IMR-90 (cell line): ENCODE results near the gene RTF1. TPM values are rescaled to one million over a fixed set of nuclear protein-coding genes. Genes with fewer than 3 reads are reported as not detected.
A peak's percentile ranks its signal among the peaks of the same experiment; 100 is the strongest.

Experiments used
- ATAC-seq: fragments of 200-7000 bp; cut with Tn5 transposase; 2 replicates; pipeline ENCODE4 v1.9.1; 2020; ENCODE audit warnings: low read depth, mild to moderate bottlenecking, moderate library complexity
- BruUV-seq: library from RNA; stranded (reverse); fragments of 400-500 nt; replicated peaks from 2 replicates; lab custom pipeline; 2021; lab: Mats Ljungman, UMichigan
- CTCF ChIA-PET: fragments of 300-600 bp; formaldehyde crosslinking; extraction: SDS; loops from one replicate; lab custom pipeline; 2021; ENCODE audit warnings: antibody characterized with exemption; lab: Yijun Ruan, JAX
- POLR2A ChIA-PET: fragments of 300-600 bp; sonication (Branson Sonifier 250); formaldehyde crosslinking; loops from one replicate; lab custom pipeline; 2022; ENCODE audit warnings: antibody characterized with exemption; ENCODE audit not compliant: unreplicated experiment; lab: Charles Lee
- DNase-seq: peaks from one replicate; pipeline ENCODE4 v3.0.0; 2013
- H2AFZ ChIP-seq: replicated peaks from 2 replicates; pipeline ENCODE3; 2013; ENCODE audit warnings: low read length, mild to moderate bottlenecking; ENCODE audit not compliant: poor library complexity
- H2AK5ac ChIP-seq: 2 replicates; pipeline ENCODE4 v1.6.1; 2013; ENCODE audit warnings: low read depth, low read length, inconsistent platforms
- H2AK9ac ChIP-seq: replicated peaks from 2 replicates; pipeline ENCODE3; 2013; ENCODE audit warnings: mild to moderate bottlenecking, low read depth, low read length, moderate library complexity; ENCODE audit not compliant: poor library complexity
- H2BK120ac ChIP-seq: 2 replicates; pipeline ENCODE4 v1.6.1; 2013; ENCODE audit warnings: low read depth, low read length, inconsistent platforms
- H2BK15ac ChIP-seq: 3 replicates; pipeline ENCODE4 v1.6.1; 2013; ENCODE audit warnings: low read depth, low read length, inconsistent platforms
- H2BK20ac ChIP-seq: 2 replicates; pipeline ENCODE4 v1.6.1; 2013; ENCODE audit warnings: low read depth, mild to moderate bottlenecking, inconsistent platforms, low read length, moderate library complexity
- H2BK5ac ChIP-seq: 2 replicates; pipeline ENCODE4 v1.6.1; 2013; ENCODE audit warnings: mild to moderate bottlenecking, low read depth, low read length, inconsistent platforms; ENCODE audit not compliant: poor library complexity, severe bottlenecking
- H3K14ac ChIP-seq: replicated peaks from 2 replicates; pipeline ENCODE4 v1.6.1; 2013; ENCODE audit warnings: low read depth, low read length, inconsistent platforms
- H3K18ac ChIP-seq: 2 replicates; pipeline ENCODE4 v1.6.1; 2013; ENCODE audit warnings: low read depth, low read length, control low read depth
- H3K23ac ChIP-seq: 2 replicates; pipeline ENCODE4 v1.6.1; 2013; ENCODE audit warnings: low read depth, low read length, inconsistent platforms
- H3K27ac ChIP-seq: 2 replicates; pipeline ENCODE4 v1.5.1; 2013; ENCODE audit warnings: mild to moderate bottlenecking, control low read depth, low read length; ENCODE audit not compliant: insufficient read depth
- H3K27me3 ChIP-seq: 2 replicates; pipeline ENCODE4 v1.6.1; 2013; ENCODE audit warnings: low read length; ENCODE audit not compliant: control insufficient read depth, insufficient read depth
- H3K36me3 ChIP-seq: 2 replicates; pipeline ENCODE4 v1.6.1; 2013; ENCODE audit warnings: low read length, mixed read lengths; ENCODE audit not compliant: control insufficient read depth, insufficient read depth
- H3K4ac ChIP-seq: 2 replicates; pipeline ENCODE4 v1.6.1; 2013; ENCODE audit warnings: low read depth, low read length, inconsistent platforms
- H3K4me1 ChIP-seq: 2 replicates; pipeline ENCODE4 v1.6.1; 2013; ENCODE audit warnings: low read length, mixed read lengths; ENCODE audit not compliant: control insufficient read depth, insufficient read depth
- H3K4me2 ChIP-seq: 2 replicates; pipeline ENCODE4 v1.6.1; 2013; ENCODE audit warnings: low read depth, mild to moderate bottlenecking, control low read depth, low read length, moderate library complexity
- H3K4me3 ChIP-seq: 2 replicates; pipeline ENCODE4 v1.5.1; 2013; ENCODE audit warnings: low read depth, mild to moderate bottlenecking, control low read depth, low read length, moderate library complexity; ENCODE audit not compliant: insufficient read depth
- H3K56ac ChIP-seq: 2 replicates; pipeline ENCODE4 v1.6.1; 2013; ENCODE audit warnings: low read length, inconsistent platforms; ENCODE audit not compliant: insufficient read depth; ENCODE audit errors: extremely low read depth
- H3K79me1 ChIP-seq, 2 experiments: 2 replicates each; pipeline ENCODE4 v1.6.1; 2013; ENCODE audit warnings: low read length in 2 of 2, inconsistent platforms in 1 of 2, low read depth in 1 of 2
- H3K9ac ChIP-seq: 2 replicates; pipeline ENCODE4 v1.6.1; 2013; ENCODE audit warnings: low read depth, low read length, control low read depth
- H3K9me1 ChIP-seq: 2 replicates; pipeline ENCODE4 v1.6.1; 2013; ENCODE audit warnings: low read length, inconsistent platforms; ENCODE audit not compliant: insufficient read depth
- H3K9me3 ChIP-seq: 2 replicates; pipeline ENCODE4 v1.6.1; 2013; ENCODE audit warnings: low read length; ENCODE audit not compliant: control insufficient read depth, insufficient read depth
- H4K20me1 ChIP-seq: 2 replicates; pipeline ENCODE4 v1.6.1; 2013; ENCODE audit warnings: low read length, inconsistent platforms; ENCODE audit not compliant: insufficient read depth
- H4K5ac ChIP-seq: 2 replicates; pipeline ENCODE4 v1.6.1; 2013; ENCODE audit warnings: mild to moderate bottlenecking, low read depth, low read length, control low read depth
- H4K8ac ChIP-seq, 2 experiments: 2 replicates each; pipeline ENCODE4 v1.6.1; 2013; ENCODE audit warnings: low read depth in 2 of 2, low read length in 2 of 2, control low read depth in 1 of 2, inconsistent platforms in 1 of 2
- H4K91ac ChIP-seq: 2 replicates; pipeline ENCODE4 v1.6.1; 2013; ENCODE audit warnings: low read depth, low read length, inconsistent platforms; ENCODE audit not compliant: insufficient read depth
- BHLHE40 ChIP-seq: fragments of 150-350 bp; IDR thresholded peaks from 2 replicates; pipeline ENCODE4 v1.6.1; 2016; ENCODE audit warnings: mild to moderate bottlenecking, low read depth, low read length
- CHD1 ChIP-seq: IDR thresholded peaks from 2 replicates; pipeline ENCODE4 v1.6.1; 2012; ENCODE audit warnings: low read depth, low read length, improper control_type of control experiment
- NFE2L2 ChIP-seq: fragments of 150-350 bp; IDR thresholded peaks from 2 replicates; pipeline ENCODE4 v1.6.1; 2016; ENCODE audit warnings: low read depth, mild to moderate bottlenecking, low read length
- RAD21 ChIP-seq: IDR thresholded peaks from 2 replicates; pipeline ENCODE4 v1.6.1; 2012; ENCODE audit warnings: low read length, improper control_type of control experiment
- WGBS, 2 experiments: methylation state at CpG; one replicate each; pipeline versions ENCODE4 v1.1.5 to v1.1.7; 2013; ENCODE audit warnings: missing lambda C conversion rate in 2 of 2; ENCODE audit not compliant: insufficient read length in 1 of 2; ENCODE audit errors: extremely low coverage in 2 of 2; 5-methylcytosine and 5-hydroxymethylcytosine counted together
- dilution Hi-C: fragments of 300-500 bp; cut with HindIII; formaldehyde crosslinking; loops from one replicate; pipeline ENCODE4 v1.14.3; 2018; ENCODE audit warnings: low sequenced_read_pairs; ENCODE audit not compliant: unreplicated experiment
- in situ Hi-C: fragments of 300-500 bp; cut with MboI; formaldehyde crosslinking; loops from 3 replicates; pipeline ENCODE4 v1.14.3; 2019; ENCODE audit warnings: low sequenced_read_pairs, inconsistent platforms, mixed read lengths
- intact Hi-C: fragments of 100-400 bp; cut with micrococcal nuclease; formaldehyde crosslinking; loops from 2 replicates; pipeline ENCODE4 v1.10.0; 2022
- polyA plus RNA-seq, 3 experiments: library from polyadenylated mRNA; depleted of rRNA; stranded (reverse); fragments of >200 nt; gene quantifications; 2 replicates each; pipeline ENCODE4 v1.2.3, GENCODE V29; 2012; ENCODE audit warnings: low replicate concordance in 1 of 3
- total RNA-seq: library from RNA; depleted of rRNA; stranded (reverse); fragments of >200 nt; gene quantifications from 2 replicates; pipeline ENCODE4 v1.2.3, GENCODE V29; 2012
- TF ChIP-seq, protein P1 (sequence below): conservative IDR thresholded peaks from 2 replicates; pipeline ENCODE4 v1.5.1; 2012; ENCODE audit warnings: mild to moderate bottlenecking, low read depth, low read length, improper control_type of control experiment

The RTF1 gene
- total and polyA plus RNA-seq, 2 of the 4 experiments (the other 2 are of a cell fraction), result 15.1 to 24.3 TPM

DNA sequence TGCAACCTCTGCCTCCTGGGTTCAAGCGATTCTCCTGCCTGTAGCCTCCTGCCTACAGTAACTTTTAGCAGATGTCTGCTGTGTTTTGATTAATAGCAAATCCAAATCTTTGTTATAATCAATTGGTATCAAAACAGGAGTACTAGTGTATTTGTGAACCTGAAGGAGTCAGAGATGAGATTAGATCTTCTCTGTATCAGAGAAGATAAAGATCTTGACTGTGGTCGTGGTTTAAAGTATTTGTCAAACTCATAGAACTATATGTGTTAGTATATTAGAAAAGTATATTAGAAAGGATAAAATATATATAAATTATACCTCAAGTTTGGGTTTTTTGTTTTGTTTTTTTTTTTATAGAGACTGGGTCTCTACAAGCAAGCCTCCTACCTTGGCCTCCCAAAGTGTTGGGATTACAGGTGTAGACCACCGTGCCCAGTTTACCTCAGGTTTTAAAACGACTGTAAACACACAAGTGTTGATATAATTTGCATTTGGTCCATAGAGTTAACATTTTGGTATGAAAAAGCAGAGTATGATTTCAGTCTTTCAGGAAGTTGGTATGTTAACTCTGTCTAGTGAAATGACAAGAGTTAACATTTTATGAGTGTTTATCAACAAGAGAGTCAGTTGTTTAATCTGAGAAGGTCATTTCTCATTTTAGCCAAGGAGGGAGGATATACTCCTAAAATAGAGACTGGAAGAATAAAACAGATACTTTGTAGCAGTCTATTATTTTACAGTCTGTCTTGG lies 18.3 kb downstream of the RTF1 start:
- H2AK5ac ChIP-seq, result no peak overlapping the region
- H3K27me3 ChIP-seq, result no peaks in the 10 kb centered on the region
- no peak overlapping the region for H2BK120ac ChIP-seq
- intact Hi-C loops (no loop called here), in situ Hi-C loops (no loop called here), dilution Hi-C loops (no loop called here)
- DNase-seq (no peak), ATAC-seq (peak; percentile 76)
- H3K9me1 ChIP-seq, result peaks cover 5% of the 10 kb centered on the region; the same call in 1 of the 2 replicates
- H3K4me1 ChIP-seq, result peaks cover 3% of the 10 kb centered on the region
- peaks cover 7% of the 10 kb centered on the region for H3K36me3 ChIP-seq
- 0 out of 2 replicates have a peak overlapping the region, but pooled peaks have one; percentile 12 for H3K4me2 ChIP-seq
- H3K23ac ChIP-seq, result no peak overlapping the region
- H4K20me1 ChIP-seq, result peaks cover 31% of the 10 kb centered on the region
- H2AK9ac ChIP-seq, result no peak overlapping the region
- no peak overlapping the region for H3K4me3 ChIP-seq
- H2BK5ac ChIP-seq, result no peak overlapping the region
- BruUV-seq, result no TSS peak
- no peak overlapping the region for H4K91ac ChIP-seq
- no peak overlapping the region for H2BK20ac ChIP-seq
- H4K5ac ChIP-seq, result no peak overlapping the region
- H3K18ac ChIP-seq, result no peak overlapping the region
- H3K4ac ChIP-seq, result no peak overlapping the region
- ChIA-PET CTCF (no interaction called here), POLR2A (no interaction called here)
- no peak overlapping the region for H2BK15ac ChIP-seq
- no peaks in the 10 kb centered on the region for H3K9me3 ChIP-seq
- no peak overlapping the region for H4K8ac ChIP-seq
- no peak overlapping the region for H3K56ac ChIP-seq
- no peak overlapping the region for H3K9ac ChIP-seq
- no peak overlapping the region for H3K27ac ChIP-seq
- H3K14ac ChIP-seq, result no peak overlapping the region
- no peak for TF ChIP-seq BHLHE40
- TF ChIP-seq, protein P1, sequence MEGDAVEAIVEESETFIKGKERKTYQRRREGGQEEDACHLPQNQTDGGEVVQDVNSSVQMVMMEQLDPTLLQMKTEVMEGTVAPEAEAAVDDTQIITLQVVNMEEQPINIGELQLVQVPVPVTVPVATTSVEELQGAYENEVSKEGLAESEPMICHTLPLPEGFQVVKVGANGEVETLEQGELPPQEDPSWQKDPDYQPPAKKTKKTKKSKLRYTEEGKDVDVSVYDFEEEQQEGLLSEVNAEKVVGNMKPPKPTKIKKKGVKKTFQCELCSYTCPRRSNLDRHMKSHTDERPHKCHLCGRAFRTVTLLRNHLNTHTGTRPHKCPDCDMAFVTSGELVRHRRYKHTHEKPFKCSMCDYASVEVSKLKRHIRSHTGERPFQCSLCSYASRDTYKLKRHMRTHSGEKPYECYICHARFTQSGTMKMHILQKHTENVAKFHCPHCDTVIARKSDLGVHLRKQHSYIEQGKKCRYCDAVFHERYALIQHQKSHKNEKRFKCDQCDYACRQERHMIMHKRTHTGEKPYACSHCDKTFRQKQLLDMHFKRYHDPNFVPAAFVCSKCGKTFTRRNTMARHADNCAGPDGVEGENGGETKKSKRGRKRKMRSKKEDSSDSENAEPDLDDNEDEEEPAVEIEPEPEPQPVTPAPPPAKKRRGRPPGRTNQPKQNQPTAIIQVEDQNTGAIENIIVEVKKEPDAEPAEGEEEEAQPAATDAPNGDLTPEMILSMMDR, result no peak
- no peak for TF ChIP-seq CHD1
- TF ChIP-seq RAD21, result no peak
- no peak for TF ChIP-seq NFE2L2
- no CpG with 5 or more reads among the region's 4 CpGs for WGBS, 2 experiments
- H3K79me1 ChIP-seq, result peaks cover 17 to 60% of the 10 kb centered on the region in 2 experiments
- no peak overlapping the region for H2AFZ ChIP-seq
